ENCODE results near the gene HRH4.

GRCh38 chr18:24470805-24471204 lies 10.4 kb downstream of the HRH4 start:
- TF ChIP-seq, protein P1, sequence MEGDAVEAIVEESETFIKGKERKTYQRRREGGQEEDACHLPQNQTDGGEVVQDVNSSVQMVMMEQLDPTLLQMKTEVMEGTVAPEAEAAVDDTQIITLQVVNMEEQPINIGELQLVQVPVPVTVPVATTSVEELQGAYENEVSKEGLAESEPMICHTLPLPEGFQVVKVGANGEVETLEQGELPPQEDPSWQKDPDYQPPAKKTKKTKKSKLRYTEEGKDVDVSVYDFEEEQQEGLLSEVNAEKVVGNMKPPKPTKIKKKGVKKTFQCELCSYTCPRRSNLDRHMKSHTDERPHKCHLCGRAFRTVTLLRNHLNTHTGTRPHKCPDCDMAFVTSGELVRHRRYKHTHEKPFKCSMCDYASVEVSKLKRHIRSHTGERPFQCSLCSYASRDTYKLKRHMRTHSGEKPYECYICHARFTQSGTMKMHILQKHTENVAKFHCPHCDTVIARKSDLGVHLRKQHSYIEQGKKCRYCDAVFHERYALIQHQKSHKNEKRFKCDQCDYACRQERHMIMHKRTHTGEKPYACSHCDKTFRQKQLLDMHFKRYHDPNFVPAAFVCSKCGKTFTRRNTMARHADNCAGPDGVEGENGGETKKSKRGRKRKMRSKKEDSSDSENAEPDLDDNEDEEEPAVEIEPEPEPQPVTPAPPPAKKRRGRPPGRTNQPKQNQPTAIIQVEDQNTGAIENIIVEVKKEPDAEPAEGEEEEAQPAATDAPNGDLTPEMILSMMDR (IDR thresholded peaks at IDR 0.05 in 8 of 11, conservative IDR thresholded peaks at IDR 0.05 in 3 of 11), result no peak
- no peak for TF ChIP-seq POLR2A (IDR thresholded peaks at IDR 0.05)
- no peak for TF ChIP-seq POLR2AphosphoS5 (IDR thresholded peaks at IDR 0.05)
